Activated naive CD4-positive, alpha-beta T cell treated with anti-CD3 and anti-CD28 coated beads, Interleukin-2, amount 50 U/mL, for 72 hours (primary cell): ENCODE data around the gene ZNF714. TPM values are rescaled to one million over a fixed set of nuclear protein-coding genes. Genes with fewer than 3 reads are reported as not detected.

Experiments used
- ATAC-seq, 2 donors: fragments of 150-1000 bp; cut with Tn5 transposase; 2 replicates each; pipeline ENCODE4 v1.10.0; 2021; ENCODE audit warnings: mild to moderate bottlenecking in 2 of 2, moderate library complexity in 2 of 2
- DNase-seq, 2 donors: peaks; one replicate each; pipeline ENCODE4 v3.0.0; 2021 to 2022; ENCODE audit warnings: low spot score in 2 of 2
- H3K27ac Mint-ChIP-seq, 2 donors: one replicate each; pipeline ENCODE4 v1.8.0; 2022; ENCODE audit warnings: mild to moderate bottlenecking in 2 of 2, mixed read lengths in 2 of 2
- H3K36me3 Mint-ChIP-seq, 2 donors: one replicate each; pipeline ENCODE4 v1.8.0; 2022; ENCODE audit warnings: mixed read lengths in 2 of 2
- H3K9me3 Mint-ChIP-seq, 2 donors: one replicate each; pipeline ENCODE4 v1.8.0; 2022; ENCODE audit warnings: mixed read lengths in 2 of 2
- total RNA-seq, 2 donors: library from RNA; stranded (reverse); gene quantifications; one replicate each; pipeline ENCODE4 v1.2.3, GENCODE V29; 2022

The ZNF714 gene
- 10 to 100 TPM; 19.0 to 31.0 TPM for total RNA-seq

DNA sequence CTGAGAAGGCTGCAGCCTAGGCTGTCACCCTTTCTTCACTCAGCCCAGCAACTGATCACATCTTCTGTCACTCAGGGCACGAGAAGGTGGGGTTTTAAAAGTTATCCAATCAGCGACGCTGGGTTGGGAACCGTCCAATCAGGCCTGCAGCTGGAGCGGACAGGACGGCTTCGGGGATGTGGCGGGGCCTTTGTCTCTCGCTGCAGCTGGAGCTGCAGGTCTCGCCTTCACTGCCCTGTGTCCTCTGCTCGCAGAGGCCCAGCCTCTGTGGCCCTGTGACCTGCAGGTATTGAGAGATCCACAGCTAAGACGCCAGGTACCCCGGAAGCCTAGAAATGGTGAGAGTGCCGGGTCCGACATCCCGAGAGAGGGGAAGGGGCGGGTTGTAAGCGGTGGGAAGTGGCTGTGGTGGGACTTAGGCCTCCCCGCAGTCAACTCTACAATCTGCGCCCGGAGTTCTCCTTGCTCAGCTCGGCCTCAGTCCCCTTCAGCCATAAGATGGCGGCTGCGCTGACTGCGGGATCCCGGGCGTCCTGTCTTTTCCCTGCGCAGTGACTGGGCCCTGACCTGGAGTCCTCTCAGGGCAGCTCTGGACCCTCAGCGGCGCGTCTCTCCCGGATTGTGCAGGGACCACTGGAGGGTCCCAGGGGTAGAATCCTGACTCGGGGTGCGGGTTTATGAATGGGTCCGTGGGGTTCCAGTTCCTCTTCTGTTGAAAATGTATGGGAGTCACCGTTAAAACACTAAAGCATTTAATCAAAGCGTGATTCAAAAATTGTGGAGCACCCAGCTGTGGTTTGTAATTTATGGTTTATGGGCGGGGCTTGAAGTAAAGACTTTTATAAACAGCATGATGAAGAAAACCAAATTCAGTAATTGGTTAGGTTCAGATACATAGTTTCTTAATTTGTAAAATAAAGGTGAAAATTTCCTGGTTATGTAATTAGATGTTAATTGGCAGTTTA lies at the start of gene ZNF714:
TSS of gene ZNF714 (plus strand) at position 193 of the 965 bp plus-strand sequence. CDS start 16,066 bp downstream, outside the sequence.
- peaks cover 16 to 46% of the 10 kb centered on the region in 2 donors for H3K36me3 Mint-ChIP-seq
- DNase-seq (peak; percentile 78 to 81), ATAC-seq (peak; percentile 95 to 99)
- H3K9me3 Mint-ChIP-seq: no peaks in the 10 kb centered on the region
- peak within 1 kb of the TSS; percentile 89 to 98 for H3K27ac Mint-ChIP-seq

DNA sequence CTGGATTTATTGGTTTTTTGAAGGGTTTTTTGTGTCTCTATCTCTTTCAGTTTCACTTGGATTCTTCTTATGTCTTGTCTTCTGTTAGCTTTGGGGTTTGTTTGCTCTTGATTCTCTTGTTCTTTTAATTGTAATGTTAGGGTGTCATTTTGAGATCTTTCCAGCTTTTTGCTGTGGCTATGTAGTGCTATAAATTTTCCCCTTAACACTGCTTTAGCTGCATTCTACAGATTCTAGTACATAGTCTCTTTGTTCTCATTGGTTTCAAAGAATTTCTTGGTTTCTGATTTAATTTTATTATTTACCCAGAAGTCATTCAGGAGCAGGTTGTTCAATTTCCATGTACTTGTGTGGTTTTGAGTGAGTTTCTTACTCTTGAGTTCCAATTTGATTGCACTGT lies 37.0 kb upstream of the ZNF714 start:
- DNase-seq: no peak
- ATAC-seq: no peak
- Mint-ChIP-seq H3K36me3 (peaks cover 59 to 85% of the 10 kb centered on the region in 2 donors), H3K27ac (peak overlapping the region; percentile 1 to 35), H3K9me3 (peaks cover 38 to 41% of the 10 kb centered on the region in 2 donors)

DNA sequence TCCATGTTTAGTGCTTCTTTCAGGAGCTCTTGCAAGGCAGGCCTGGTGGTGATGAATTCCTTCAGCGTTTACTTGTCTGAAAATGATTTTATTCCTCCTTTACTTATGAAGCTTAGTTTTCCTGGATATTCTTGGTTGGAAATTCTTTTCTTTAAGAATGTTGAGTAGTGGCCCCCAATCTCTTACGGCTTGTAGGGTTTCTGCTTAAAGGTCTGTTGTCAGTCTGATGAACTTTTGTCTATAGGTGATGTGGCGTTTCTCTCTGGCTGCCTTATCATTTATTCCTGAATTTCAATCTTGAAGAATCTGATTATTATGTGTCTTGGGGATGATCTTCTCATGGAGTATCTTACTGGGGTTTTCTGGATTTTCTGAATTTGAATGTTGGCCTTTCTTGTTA lies 35.5 kb upstream of the ZNF714 start:
- Mint-ChIP-seq H3K9me3 (peaks cover 38 to 45% of the 10 kb centered on the region in 2 donors), H3K36me3 (peaks cover 59 to 78% of the 10 kb centered on the region in 2 donors), H3K27ac (peak overlapping the region in 1 of 2 donors; percentile 21)
- ATAC-seq (no peak), DNase-seq (no peak)

DNA sequence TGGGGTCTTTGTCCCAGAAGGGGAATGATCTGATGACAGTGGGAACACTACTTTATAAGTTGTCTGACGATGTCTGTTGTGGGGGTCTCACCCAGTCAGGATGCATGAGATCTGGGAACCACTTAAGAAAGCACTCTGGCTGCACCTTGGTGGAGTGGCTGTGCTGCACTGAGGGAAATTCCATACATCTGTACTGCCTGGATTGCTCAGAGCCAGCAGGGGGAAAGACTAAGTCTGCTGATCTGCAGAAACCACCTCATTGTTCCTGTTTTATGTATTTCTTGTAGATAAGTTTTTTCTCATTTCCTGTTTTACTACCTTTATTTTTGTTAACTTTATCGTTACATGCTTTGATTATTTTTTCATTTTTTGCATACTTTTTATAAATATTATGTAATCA lies 34.3 kb upstream of the ZNF714 start:
- Mint-ChIP-seq H3K36me3 (peaks cover 58 to 78% of the 10 kb centered on the region in 2 donors), H3K27ac (no peak overlapping the region), H3K9me3 (peaks cover 44 to 52% of the 10 kb centered on the region in 2 donors)
- ATAC-seq (no peak), DNase-seq (no peak)

DNA sequence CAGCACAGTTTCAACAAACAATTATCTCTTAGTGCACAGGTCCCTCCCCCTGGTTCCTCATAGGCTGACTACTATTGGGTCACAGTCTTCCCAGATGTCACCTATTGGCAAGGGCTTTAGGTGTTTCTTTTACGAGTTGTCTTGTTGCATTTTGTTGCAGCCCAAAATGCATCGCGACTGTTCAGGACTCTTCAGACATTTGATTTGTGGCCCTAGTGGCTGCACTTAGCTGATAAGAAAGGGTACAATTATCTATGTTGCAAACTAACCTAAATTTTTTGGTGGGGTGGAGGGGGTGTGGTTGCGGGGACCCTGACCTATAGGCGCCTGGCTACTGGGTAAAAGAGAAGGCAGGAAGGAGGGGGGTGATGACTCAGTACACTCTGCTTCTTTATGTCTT lies 29.1 kb upstream of the ZNF714 start:
- DNase-seq: no peak
- Mint-ChIP-seq H3K9me3 (peaks cover 25 to 31% of the 10 kb centered on the region in 2 donors), H3K27ac (no peak overlapping the region), H3K36me3 (peaks cover 42 to 77% of the 10 kb centered on the region in 2 donors)
- no peak for ATAC-seq

DNA sequence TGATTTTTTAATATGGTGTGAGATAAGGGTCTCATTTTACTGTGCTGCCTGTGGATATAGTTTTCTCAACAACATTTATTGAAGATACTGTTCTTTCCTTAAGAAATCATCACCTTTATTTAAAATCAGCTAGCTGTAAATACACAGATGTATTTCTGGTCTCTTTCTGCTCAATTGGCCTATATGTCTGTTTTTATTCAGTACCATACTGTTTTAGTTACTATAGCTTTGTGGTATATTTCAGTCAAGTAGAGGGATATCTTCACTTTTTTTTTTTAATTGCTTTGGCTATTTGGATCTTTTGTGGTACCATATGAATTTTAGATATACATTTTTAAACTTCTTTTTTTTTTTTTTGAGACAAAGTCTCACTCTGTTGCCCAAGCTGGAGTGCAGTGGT lies 16.7 kb upstream of the ZNF714 start:
- Mint-ChIP-seq H3K27ac (peak overlapping the region in 1 of 2 donors; percentile 14), H3K36me3 (peaks cover 11 to 31% of the 10 kb centered on the region in 2 donors), H3K9me3 (peaks cover 0 to 3% of the 10 kb centered on the region in 2 donors)
- DNase-seq (no peak), ATAC-seq (no peak)

DNA sequence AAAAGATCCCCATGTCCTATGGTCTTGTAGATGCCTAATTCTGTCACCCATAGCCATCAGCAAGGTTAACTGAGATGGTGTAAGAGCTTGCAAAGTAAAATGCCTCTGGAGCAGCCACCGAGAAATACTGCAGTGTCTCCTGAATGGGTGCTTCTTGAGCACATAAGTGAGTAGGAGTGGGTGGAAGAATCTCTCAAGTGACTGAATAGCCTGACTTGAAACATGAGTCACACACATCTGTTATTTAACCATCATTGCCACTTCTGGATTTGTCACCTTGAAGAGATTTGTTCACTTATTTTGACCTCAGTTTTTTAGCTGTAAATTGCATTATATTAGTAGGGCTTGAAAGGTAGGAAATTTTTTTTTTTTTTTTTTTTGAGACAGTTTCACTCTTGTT lies 2.3 kb downstream of the ZNF714 start:
- H3K27ac Mint-ChIP-seq: no peak overlapping the region
- no peaks in the 10 kb centered on the region for H3K9me3 Mint-ChIP-seq
- peaks cover 14 to 54% of the 10 kb centered on the region in 2 donors for H3K36me3 Mint-ChIP-seq
- peak in 1 of 2 donors; percentile 23 for DNase-seq
- ATAC-seq: peak; percentile 43 to 71

DNA sequence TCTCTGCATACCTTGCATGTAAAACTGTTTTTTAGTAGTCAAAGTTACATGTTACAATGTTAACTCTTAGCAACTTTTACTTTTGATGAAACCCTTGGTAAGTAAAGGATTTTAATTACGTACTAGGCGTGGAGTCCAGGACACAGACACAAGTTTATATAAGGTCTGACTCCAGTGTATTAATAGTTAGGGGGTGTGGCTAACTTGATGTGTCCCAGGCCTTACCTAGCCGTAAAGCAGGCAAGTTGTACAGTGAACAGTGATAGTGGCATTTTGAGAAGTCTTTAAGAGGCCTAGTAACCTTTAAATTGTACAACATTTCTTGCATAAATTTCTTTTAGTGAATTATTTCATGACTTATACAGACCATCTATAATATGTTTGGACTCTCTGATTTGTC lies 5.9 kb downstream of the ZNF714 start:
- no peak overlapping the region for H3K27ac Mint-ChIP-seq
- ATAC-seq: no peak
- peaks cover 4 to 49% of the 10 kb centered on the region in 2 donors for H3K36me3 Mint-ChIP-seq

DNA sequence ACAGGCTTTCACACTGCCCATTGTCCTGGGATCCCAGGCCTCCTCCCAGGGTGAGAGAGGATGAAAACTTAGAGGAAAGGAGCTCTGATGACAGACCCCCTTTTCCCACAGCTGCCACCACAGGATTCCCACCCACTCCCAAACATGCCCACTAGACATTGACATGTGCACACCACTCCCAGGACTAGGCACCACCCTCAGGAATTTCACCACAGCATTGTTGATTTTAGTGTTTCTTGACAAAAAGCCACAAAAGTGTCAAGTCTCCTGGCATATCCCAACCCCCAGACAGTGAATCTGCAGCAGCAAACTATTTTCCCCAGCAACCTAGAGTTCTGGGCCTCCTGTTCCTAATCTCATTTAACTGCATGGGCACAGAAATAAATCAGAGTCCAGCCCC lies 10.1 kb downstream of the ZNF714 start:
- Mint-ChIP-seq H3K36me3 (peaks cover 7 to 42% of the 10 kb centered on the region in 2 donors), H3K27ac (no peak overlapping the region), H3K9me3 (no peaks in the 10 kb centered on the region)
- ATAC-seq (no peak), DNase-seq (no peak)

More for the DNA sequence above, 5.9 kb downstream of the ZNF714 start:
- no peak for DNase-seq
- H3K9me3 Mint-ChIP-seq: no peaks in the 10 kb centered on the region

DNA sequence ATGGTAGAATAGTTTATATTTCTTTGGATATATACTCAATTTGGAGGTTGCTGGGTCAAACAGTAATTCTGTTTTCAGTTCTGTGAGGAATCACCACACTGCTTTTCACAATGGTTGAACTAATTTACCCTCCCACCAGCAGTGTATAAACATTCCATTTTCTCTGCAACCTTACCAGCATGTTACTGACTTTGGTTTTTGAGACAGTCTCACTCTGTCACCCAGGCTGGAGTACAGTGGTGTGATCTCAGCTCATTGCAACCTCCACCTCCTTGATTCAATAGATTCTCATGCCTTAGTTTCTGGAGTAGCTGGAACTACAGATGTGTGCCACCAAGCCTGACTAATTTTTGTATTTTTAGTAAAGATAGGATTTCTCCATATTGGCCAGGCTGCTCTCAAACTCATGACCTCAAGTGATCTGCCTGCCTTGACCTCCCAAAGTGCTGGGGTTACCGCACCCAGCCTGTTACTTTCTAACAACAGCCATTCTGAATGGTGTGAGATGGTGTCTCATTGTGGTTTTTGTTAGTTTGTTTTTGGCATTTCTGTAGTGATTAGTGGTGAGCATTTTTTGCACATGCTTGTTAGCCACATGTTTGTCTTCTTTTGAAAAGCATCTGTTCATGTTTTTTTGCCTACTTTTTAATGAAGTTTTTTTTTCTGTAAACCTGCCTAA lies 12.5 kb downstream of the ZNF714 start:
- ATAC-seq (no peak), DNase-seq (no peak)
- Mint-ChIP-seq H3K27ac (no peak overlapping the region), H3K36me3 (peaks cover 7 to 30% of the 10 kb centered on the region in 2 donors), H3K9me3 (no peaks in the 10 kb centered on the region)

DNA sequence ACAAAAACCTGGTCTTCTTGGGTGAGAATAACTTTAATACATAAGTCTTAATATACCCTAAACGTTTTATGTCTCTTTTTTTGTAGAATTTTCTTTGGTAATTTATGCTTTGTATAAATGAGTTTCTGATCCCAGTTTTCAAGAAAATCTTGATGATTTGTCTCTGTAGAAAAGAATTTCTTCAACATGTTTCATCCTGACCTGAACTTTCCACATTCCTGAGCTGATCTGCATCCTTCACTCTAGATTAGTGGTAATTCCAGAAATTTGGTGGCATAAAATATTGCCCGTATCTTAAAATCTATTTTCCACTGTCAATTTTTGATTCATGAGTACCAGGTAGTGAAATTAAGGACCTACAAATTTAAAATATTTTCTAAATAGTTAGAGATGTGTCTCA lies 16.3 kb downstream of the ZNF714 start:
- ATAC-seq: no peak
- DNase-seq: no peak
- Mint-ChIP-seq H3K9me3 (no peaks in the 10 kb centered on the region), H3K27ac (no peak overlapping the region), H3K36me3 (peaks cover 13 to 36% of the 10 kb centered on the region in 2 donors)

DNA sequence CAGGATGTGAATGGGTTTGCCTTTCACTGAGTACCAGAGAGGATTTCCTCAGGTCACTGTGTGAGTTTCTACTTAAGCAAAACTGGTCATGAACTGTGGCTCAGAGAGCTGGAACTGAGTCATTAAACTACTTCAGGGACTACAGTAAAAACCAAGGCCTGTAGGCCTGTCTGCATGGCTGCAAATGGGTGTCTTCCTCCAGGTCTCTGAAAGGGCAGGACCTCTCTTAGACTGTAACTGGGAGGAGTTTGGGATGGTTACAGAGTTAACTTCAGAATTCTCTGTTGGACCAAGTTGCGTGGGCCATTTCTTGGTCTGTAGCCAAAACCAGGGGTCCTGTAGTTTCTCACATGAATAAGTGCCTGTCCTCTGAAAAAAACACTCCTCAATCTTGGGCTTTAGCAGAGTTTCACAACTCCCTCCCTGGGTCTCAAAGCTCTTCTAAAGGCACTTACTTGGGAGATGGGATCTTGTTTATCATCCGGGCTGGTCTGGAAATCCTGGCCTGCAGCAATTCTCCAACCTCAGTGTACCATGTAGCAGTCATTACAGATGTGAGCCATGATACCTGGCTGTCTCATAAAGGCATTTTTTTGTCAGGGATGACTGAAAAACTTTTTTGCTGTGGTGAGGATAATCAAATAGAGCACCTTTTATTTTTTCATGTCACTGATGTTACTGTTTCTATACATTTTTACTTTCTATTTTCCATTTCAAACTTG lies 19.7 kb downstream of the ZNF714 start:
- ATAC-seq: peak; percentile 49 to 70
- Mint-ChIP-seq H3K9me3 (no peaks in the 10 kb centered on the region), H3K36me3 (peaks cover 6 to 28% of the 10 kb centered on the region in 2 donors), H3K27ac (no peak overlapping the region)
- DNase-seq: no peak

DNA sequence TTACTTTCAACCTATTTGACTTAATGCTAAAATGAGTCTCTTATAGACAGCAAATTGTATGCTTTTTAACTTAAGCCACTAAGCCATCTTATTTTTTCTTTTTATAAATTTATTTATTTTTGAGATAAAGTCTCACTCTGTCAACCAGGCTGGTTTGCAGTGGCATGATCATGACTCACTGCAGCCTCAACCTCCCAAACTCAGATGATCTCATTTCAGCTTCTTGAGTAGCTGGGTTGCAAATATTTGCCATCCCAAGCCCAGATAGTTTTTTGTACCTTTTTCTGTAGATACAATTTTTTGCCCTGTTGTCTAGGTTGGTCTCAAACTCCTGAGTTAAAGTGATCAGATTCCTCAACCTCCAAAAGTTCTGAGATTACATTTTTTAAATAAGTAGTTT lies 27.1 kb downstream of the ZNF714 start:
- Mint-ChIP-seq H3K9me3 (peaks cover 16 to 33% of the 10 kb centered on the region in 2 donors), H3K36me3 (peaks cover 49 to 75% of the 10 kb centered on the region in 2 donors), H3K27ac (no peak overlapping the region)
- ATAC-seq (no peak), DNase-seq (no peak)

DNA sequence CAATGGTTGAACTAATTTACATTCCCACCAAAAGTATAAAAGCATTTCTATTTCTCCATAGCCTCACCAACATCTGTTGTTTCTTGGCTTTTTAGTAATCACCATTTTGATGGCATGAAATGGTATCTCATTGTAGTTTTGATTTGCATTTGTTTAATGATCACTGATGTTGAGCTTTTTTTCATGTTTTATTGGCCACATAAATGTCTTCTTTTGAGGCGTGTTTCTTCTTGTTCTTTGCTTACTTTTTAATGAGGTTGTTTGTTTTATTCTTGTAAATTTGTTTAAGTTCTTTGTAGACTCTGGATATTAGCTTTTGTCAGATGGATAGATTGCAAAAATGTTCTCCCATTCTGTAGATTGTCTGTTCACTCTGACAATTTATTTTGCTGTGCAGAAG lies 28.2 kb downstream of the ZNF714 start:
- H3K27ac Mint-ChIP-seq: no peak overlapping the region
- peaks cover 59 to 83% of the 10 kb centered on the region in 2 donors for H3K36me3 Mint-ChIP-seq

DNA sequence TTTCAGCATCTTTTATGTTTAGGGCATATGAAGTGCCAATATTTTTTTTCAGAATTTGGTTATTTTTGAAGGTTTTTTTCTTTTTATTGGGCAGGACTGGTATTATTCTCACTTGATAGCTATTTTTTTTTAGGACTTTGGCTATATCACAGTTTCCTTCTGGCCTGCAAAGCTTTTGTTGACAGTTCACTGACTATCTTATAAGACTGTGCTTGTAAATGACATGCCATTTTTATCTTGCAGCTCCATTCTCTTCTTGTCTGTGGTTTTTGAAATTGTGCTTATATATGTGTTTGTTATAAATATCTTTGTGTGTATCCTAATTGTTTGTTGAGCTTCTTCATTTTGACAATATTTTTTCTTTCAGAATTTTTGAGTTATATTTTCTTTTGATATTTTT lies 33.4 kb downstream of the ZNF714 start:
- DNase-seq (no peak), ATAC-seq (no peak)
- Mint-ChIP-seq H3K9me3 (peaks cover 28 to 54% of the 10 kb centered on the region in 2 donors), H3K27ac (no peak overlapping the region), H3K36me3 (peaks cover 64 to 94% of the 10 kb centered on the region in 2 donors)

More for the DNA sequence above, 28.2 kb downstream of the ZNF714 start:
- peaks cover 23 to 42% of the 10 kb centered on the region in 2 donors for H3K9me3 Mint-ChIP-seq
- ATAC-seq (no peak), DNase-seq (no peak)
